GM12878 (cell line): ENCODE data around the gene EIF4EBP2. TPM values are rescaled to one million over a fixed set of nuclear protein-coding genes. Genes with fewer than 3 reads are reported as not detected.
A peak's percentile ranks its signal among the peaks of the same experiment; 100 is the strongest.

Experiments used
- BMI1 ChIP-seq: fragments of 450-650 bp; IDR thresholded peaks from 2 replicates; pipeline ENCODE4 v1.6.1; 2016; ENCODE audit warnings: mild to moderate bottlenecking, moderate library complexity, borderline replicate concordance
- CBFB ChIP-seq: IDR thresholded peaks from 2 replicates; pipeline ENCODE4 v1.6.1; 2016; ENCODE audit warnings: antibody characterized with exemption, low read depth
- CBX5 ChIP-seq: sonication (generic); IDR thresholded peaks from 2 replicates; pipeline ENCODE4 v1.6.1; 2016; ENCODE audit warnings: low read depth, moderate library complexity, mild to moderate bottlenecking, inconsistent platforms
- CHD1 ChIP-seq: IDR thresholded peaks from 2 replicates; pipeline ENCODE4 v1.6.1; 2012; ENCODE audit warnings: low read depth, low read length, improper control_type of control experiment
- DPF2 ChIP-seq: fragments of 450-650 bp; IDR thresholded peaks from 2 replicates; pipeline ENCODE4 v1.6.1; 2017; ENCODE audit warnings: mild to moderate bottlenecking
- FOS ChIP-seq: IDR thresholded peaks from 3 replicates; pipeline ENCODE4 v1.6.1; 2011; ENCODE audit warnings: borderline replicate concordance; ENCODE audit not compliant: insufficient read length; ENCODE audit errors: extremely low read depth
- FOXM1 ChIP-seq: IDR thresholded peaks from 2 replicates; pipeline ENCODE4 v1.6.1; 2012; ENCODE audit warnings: low read depth, mild to moderate bottlenecking, inconsistent platforms, low read length, moderate library complexity
- IRF4 ChIP-seq: IDR thresholded peaks from 2 replicates; pipeline ENCODE4 v1.6.1; 2011; ENCODE audit warnings: low read depth, low read length
- MLLT1 ChIP-seq: fragments of 450-650 bp; IDR thresholded peaks from 2 replicates; pipeline ENCODE4 v1.6.1; 2016; ENCODE audit warnings: mild to moderate bottlenecking
- MYB ChIP-seq: fragments of 150-350 bp; IDR thresholded peaks from 2 replicates; pipeline ENCODE4 v1.6.1; 2014; ENCODE audit warnings: mild to moderate bottlenecking, low read depth, low read length, borderline replicate concordance
- POU2F2 ChIP-seq: IDR thresholded peaks from 3 replicates; pipeline ENCODE4 v1.6.1; 2011; ENCODE audit warnings: low read depth, mild to moderate bottlenecking, low read length, borderline replicate concordance
- RB1 ChIP-seq: fragments of 450-650 bp; formaldehyde crosslinking; IDR thresholded peaks from 2 replicates; pipeline ENCODE4 v1.6.1; 2017; ENCODE audit warnings: mild to moderate bottlenecking, borderline replicate concordance
- SPI1 ChIP-seq: IDR thresholded peaks from 2 replicates; pipeline ENCODE4 v1.6.1; 2011; ENCODE audit warnings: low read depth, mild to moderate bottlenecking, low read length, moderate library complexity, borderline replicate concordance; ENCODE audit not compliant: insufficient read depth
- STAT3 ChIP-seq: IDR thresholded peaks from 2 replicates; pipeline ENCODE4 v1.6.1; 2011; ENCODE audit warnings: low read depth, low read length, improper control_type of control experiment
- TCF12 ChIP-seq: IDR thresholded peaks from 2 replicates; pipeline ENCODE4 v1.6.1; 2011; ENCODE audit warnings: low read depth, mild to moderate bottlenecking, low read length
- TCF7 ChIP-seq: IDR thresholded peaks from 2 replicates; pipeline ENCODE4 v1.6.1; 2014; ENCODE audit warnings: antibody characterized with exemption, borderline replicate concordance
- YBX1 ChIP-seq: fragments of 450-650 bp; IDR thresholded peaks from 2 replicates; pipeline ENCODE4 v1.6.1; 2016; ENCODE audit warnings: antibody characterized with exemption
- polyA plus RNA-seq, 11 experiments: library from polyadenylated mRNA; depleted of rRNA in 4 of 11; unstranded in 6 of 11; stranded (reverse) in 5 of 11; fragments of >200 nt; fragmentation: Nextera tagmentation in 4 of 11; fragmentation: Illumina TruSeq in 1 of 11; extraction: Ambion mirVana in 4 of 11; extraction: Trizol in 1 of 11; gene quantifications; 1 replicate in 1 of 11; 2 replicates in 10 of 11; pipeline versions ENCODE4 v1.2.1 to v1.2.3, GENCODE V29; 2011 to 2016; ENCODE audit warnings: inconsistent platforms in 2 of 11, missing spikeins in 2 of 11, low read depth in 1 of 11
- total RNA-seq, 4 experiments: library from RNA; depleted of rRNA in 3 of 4; stranded (reverse); fragments of >200 nt in 3 of 4; fragmentation: Illumina TruSeq in 1 of 4; extraction: Trizol in 1 of 4; gene quantifications; 2 replicates each; pipeline versions ENCODE4 v1.2.1 to v1.2.3, GENCODE V29; 2013 to 2021

EIF4EBP2 gene
- total and polyA plus RNA-seq, 10 of the 15 experiments (the other 5 are each of a cell fraction or from before 2014, with no cell fraction given) = 14.4 to 51.3 (median 28.9) TPM

DNA sequence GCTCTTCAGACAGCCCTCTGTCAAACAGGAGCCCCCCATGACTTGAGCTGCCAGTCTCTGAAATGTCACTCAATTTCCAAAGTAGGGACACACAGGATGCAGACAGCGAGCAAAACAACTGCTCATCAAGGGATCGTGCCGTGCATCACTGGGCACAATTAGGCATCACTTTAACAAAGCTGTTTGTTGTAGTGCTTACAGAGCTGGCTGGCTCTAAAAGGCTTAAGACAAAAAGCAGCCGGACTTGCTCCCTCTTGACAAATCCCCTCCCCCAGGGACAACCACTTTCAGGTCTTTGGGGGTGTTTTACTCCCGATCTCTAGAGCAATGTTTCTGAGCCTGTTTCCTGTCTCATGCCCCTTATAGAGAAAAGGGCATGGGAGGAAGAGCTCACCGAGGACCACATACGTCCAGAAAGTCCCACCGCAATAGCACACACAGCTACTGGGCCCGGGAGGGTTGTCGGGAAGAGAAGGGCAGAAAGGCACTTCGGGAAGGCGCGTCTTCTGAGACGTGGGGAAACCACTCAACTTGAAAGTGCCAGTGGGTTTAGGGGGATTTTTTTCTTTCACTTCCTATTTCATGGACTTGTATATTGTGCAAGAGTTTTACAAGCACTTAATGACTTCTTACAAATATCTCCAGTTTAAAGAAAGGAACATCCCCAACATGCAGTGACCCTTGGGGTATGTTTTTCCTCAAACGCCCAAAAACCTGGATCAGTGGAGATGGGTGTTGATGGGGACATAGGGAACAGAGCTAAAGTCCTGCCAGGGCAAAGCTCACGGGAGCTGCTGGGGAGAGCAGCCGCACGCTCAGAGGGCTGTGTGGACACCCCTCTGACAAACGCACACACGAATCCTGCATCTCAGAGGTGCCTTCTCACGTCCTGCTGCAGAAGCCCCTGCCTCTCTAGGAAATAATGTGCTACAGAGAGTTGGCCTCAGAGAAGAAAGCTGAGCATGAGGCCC is 48.6 kb upstream of the EIF4EBP2 start (continued):
- TF ChIP-seq TCF12 (peak; percentile 45; the same call in 1 of the 2 replicates), MLLT1 (peak; percentile 71), FOXM1 (peak; percentile 79; the same call in 1 of the 2 replicates), RB1 (no peak), MYB (no peak), CBFB (no peak), STAT3 (0 out of 2 replicates have a peak, but pooled peaks have one; percentile 82), CHD1 (no peak), TCF7 (no peak; the same call in 1 of the 2 replicates), DPF2 (peak; percentile 99), POU2F2 (peak; percentile 32; the same call in 2 of the 3 replicates), YBX1 (no peak), SPI1 (peak; percentile 96), CBX5 (no peak), FOS (no peak), IRF4 (peak; percentile 99), BMI1 (peak; percentile 82; the same call in 1 of the 2 replicates)
